ENCODE data around the gene CATSPERD.

The CATSPERD gene

DNA sequence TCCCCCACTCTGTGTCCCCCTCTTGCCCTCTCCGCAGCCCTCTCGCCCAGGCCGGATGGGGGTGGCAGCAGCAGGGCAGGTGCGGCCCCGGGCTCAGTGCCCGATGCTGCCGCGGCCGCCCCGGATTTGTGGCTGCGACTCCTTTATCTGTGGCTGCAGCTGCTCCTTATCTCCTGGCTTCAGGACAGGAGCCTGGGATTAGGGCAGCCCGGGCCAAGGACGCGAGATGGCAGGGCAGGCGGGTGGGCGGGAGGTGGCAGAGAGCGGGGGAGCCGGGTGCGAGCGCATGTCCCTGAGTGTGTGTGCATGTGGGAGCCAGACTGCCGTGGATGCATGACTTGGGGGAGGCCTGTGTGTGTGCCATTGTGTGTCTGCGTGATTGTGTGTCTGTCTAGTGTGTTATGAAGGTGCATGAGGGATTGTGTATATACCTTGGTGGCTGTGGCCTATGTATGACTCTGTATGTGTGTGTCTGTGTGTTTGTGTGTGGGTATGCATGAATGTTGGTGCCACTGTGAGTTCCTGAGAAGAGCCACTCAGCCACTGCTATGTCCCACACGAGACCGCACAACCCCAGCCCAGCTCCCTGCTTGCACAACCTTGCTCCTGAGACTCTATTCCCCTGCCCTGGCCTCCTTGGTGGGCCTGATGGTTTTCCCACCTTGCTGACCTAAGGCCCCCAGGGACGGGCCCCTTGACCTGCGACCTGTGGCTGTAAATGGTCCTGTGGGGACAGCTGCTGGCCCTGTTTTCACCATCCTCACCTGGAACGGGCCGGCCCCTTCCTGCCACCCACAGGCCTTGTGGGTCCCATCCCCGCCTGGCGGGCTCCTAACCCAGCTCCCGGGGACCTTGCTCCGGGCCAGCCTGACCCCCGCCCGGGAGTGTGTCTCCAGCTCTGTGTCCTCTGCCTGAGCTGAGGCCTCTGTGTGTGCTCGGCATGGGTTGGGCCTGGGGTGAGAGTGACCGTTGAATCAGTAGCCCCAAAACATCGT, 79.1 kb downstream of the CATSPERD start:
- DNase-seq (ENCODE audit: low read depth): no peak
- TF ChIP-seq, protein P1, sequence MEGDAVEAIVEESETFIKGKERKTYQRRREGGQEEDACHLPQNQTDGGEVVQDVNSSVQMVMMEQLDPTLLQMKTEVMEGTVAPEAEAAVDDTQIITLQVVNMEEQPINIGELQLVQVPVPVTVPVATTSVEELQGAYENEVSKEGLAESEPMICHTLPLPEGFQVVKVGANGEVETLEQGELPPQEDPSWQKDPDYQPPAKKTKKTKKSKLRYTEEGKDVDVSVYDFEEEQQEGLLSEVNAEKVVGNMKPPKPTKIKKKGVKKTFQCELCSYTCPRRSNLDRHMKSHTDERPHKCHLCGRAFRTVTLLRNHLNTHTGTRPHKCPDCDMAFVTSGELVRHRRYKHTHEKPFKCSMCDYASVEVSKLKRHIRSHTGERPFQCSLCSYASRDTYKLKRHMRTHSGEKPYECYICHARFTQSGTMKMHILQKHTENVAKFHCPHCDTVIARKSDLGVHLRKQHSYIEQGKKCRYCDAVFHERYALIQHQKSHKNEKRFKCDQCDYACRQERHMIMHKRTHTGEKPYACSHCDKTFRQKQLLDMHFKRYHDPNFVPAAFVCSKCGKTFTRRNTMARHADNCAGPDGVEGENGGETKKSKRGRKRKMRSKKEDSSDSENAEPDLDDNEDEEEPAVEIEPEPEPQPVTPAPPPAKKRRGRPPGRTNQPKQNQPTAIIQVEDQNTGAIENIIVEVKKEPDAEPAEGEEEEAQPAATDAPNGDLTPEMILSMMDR (conservative IDR thresholded peaks at IDR 0.05; ENCODE audit: low read depth, low read length): no peak
- no peak overlapping the region for H3K4me3 ChIP-seq (ENCODE audit: low read depth, low read length)

DNA sequence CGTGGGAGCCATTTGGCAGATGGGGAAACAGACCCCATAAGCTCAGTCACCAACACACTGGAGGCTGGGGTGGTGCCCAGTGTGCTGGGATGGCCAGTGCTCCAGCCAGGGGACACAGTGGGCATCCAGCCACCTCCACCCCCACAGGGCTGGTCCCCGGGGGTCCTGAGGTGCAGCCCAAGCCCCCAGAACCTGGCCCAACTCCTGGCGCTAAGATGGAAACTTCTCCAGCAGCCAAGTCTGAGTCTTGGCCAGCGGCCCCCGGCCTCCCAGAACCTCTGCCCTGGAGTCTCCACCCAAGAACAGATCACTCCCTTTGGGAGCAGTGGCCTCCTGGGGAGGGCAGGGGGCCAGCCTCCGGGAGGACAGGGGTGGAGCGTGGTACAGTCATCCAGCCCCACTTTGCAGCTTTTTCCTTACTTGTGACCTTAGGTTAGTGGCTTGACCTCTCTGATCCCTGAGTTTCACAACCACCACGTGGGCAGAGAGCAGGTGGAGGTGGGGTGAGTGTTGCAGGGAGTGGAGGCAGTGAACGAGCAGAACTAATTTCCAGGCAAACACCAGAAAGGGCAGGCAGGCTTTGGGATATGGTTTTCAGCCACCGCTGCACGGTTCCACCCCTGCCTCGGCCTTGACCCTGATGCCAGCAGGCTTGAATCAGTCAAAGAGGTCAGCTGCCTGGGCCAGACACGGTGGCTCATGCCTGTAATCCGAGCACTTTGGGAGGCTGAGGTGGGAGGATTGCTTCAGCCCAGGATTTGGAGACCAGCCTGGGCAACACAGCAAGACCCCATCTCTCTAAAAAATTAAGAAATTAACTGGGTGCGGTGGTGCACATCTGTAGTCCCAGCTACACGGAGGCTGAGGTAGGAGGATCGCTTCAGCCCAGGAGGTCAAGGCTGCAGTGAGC, 80.2 kb downstream of the CATSPERD start:
- no peak overlapping the region for H3K4me3 ChIP-seq (ENCODE audit: low read depth, low read length)
- TF ChIP-seq, protein P1 (conservative IDR thresholded peaks at IDR 0.05; ENCODE audit: low read depth, low read length): no peak
- DNase-seq (ENCODE audit: low read depth): no peak

DNA sequence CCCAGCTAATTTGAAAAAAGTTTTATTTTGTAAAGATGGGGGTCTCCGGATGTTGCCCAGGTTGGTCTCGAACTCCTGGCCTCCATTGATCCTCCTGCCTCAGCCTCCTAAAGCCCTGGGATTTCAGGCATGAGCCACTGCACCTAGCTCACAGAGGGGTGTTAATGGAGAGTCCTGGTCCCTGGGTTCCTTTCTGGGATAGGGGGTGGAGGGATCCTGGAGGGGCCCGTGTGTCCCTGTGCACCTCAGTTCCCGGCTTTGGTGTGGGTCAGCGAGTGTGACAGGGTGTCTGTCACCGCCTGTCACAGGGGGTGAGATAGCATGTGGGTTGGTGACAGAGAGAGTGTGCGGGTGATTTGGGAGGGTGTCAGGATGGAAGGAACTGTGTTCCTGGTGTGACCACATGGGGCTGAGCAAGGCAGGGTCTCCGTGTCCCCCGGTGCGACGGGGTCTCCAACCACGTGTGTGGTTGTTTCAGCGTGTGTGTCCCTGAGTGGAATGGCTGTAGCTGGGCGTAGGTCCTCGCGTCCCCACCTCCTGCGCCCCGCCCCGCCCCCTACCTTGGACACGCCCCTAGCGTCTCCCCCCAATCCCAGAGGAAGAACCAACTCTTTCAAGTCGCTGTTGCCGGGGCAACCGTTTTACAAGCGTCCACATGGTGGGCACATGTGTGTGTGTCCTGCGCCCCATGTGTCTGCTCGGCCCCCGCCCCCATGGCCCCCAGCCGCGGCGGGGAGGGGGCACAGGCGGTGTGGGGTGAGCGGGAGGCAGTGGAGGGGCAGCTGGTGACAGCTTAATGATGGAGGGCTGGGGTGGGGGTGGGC, 81.6 kb downstream of the CATSPERD start:
- TF ChIP-seq, protein P1 (conservative IDR thresholded peaks at IDR 0.05; ENCODE audit: low read depth, low read length): no peak
- DNase-seq (ENCODE audit: low read depth): peak; percentile 44
- no peak overlapping the region for H3K4me3 ChIP-seq (ENCODE audit: low read depth, low read length)

DNA sequence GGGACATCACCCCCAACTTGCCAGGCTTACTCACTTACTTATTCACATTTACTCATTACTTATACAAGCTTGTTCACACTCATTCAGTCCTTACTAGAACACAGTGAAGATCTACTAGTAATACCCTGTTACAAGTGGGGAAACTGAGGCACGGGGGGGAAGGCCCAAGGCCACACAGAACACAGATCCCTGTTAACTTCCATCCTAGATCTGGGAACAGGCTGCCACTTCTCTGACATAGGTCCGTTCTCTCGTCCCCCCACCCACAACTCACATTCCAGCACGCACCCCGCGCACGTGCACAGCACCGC, 83.0 kb downstream of the CATSPERD start:
- no peak for DNase-seq (ENCODE audit: low read depth)
- TF ChIP-seq, protein P1 (conservative IDR thresholded peaks at IDR 0.05; ENCODE audit: low read depth, low read length): no peak
- peak overlapping the region; percentile 44 for H3K4me3 ChIP-seq (ENCODE audit: low read depth, low read length)

DNA sequence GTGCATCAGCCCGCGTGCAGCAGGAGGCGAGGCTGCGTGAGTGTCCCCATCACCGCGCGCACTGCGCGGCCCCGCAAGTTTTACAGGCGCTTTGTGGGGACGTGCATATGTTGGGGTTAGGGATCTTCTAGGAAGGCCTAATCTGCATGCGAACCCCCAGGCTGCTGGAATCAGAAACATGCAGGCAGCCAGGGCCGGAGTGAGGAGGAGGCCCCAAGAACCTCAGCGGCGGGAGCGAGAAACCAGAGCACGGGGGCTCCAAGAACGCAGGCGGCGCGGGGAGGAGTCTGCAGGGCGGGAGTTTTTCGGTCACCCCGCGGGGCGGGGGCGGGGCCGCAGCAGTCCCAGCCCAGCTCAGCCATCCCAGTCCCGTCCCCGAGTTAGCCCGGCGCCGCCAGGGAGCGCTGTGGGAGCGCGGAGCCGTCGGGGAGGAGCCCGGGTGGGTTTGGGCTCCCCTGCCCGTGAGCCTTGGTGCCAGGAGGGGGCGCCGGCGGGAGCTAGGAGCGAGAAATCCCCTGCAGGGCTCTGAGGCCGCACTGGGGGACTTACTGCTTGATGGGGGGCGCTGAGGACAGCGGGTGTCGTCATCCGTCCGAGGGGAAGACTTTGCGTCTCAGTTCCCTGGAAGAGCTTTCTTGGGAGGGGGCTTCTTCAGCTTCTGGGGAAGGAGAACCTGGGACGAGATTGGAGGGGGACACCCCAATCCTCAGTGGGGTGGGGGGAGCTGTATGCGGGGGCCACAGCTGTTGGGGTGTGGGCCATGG, 83.5 kb downstream of the CATSPERD start:
- peak overlapping the region; percentile 44 for H3K4me3 ChIP-seq (ENCODE audit: low read depth, low read length)
- DNase-seq (ENCODE audit: low read depth): peak; percentile 91
- TF ChIP-seq, protein P1 (conservative IDR thresholded peaks at IDR 0.05; ENCODE audit: low read depth, low read length): peak; percentile 86
